ENCODE data around the gene PPP2R5C. TPM values are rescaled to one million over a fixed set of nuclear protein-coding genes. Genes with fewer than 3 reads are reported as not detected.

PPP2R5C gene
- total RNA-seq, 1 experiment from 2014 or later = 80.3 TPM

GRCh38 chr14:101733211-101733610, 28.3 kb upstream of the PPP2R5C start:
- in situ Hi-C loops (cut with HindIII; ENCODE audit: low pct_unique_long_range_greater_than_20kb, low sequenced_read_pairs) (no loop called here), intact Hi-C loops (cut with micrococcal nuclease; ENCODE audit: unreplicated experiment) (no loop called here)
- H3K36me3 ChIP-seq (ENCODE audit: control insufficient read depth, insufficient read depth, low read length) = no peaks in the 10 kb centered on the region
- H3K27me3 ChIP-seq (ENCODE audit: control insufficient read depth, insufficient read depth, low read length) = no peaks in the 10 kb centered on the region
- no peak overlapping the region for H3K27ac ChIP-seq (ENCODE audit: low read length)
- BruUV-seq (replicated peaks) = no TSS peak
- H3K9me3 ChIP-seq (ENCODE audit: control insufficient read depth, insufficient read depth, low read depth, low read length) = no peaks in the 10 kb centered on the region
- no peak for DNase-seq (ENCODE audit: low read depth, low spot score)
- TF ChIP-seq POLR2AphosphoS5 (IDR thresholded peaks at IDR 0.05; ENCODE audit: low read depth, low read length) (no peak), CTCF (IDR thresholded peaks at IDR 0.05) (no peak), TCF7L2 (IDR thresholded peaks at IDR 0.05; ENCODE audit: low read depth, low read length) (no peak), REST (IDR thresholded peaks at IDR 0.05; ENCODE audit: insufficient read depth in 1 of 2, low read depth in 2 of 2, low read length in 1 of 2) (no peak), SIN3A (IDR thresholded peaks at IDR 0.05; ENCODE audit: borderline replicate concordance, insufficient read depth, low read depth, low read length) (no peak)
- POLR2A ChIA-PET = interaction anchor here (0.6 kb wide), 1 partner anchor 27 kb away, joined by 3 read pairs; no protein-coding TSS in a partner anchor
- H3K4me3 ChIP-seq (ENCODE audit: low read depth in 2 of 2, low read length in 2 of 2) = no peak overlapping the region
- ATAC-seq = no peak
- peaks cover 7% of the 10 kb centered on the region for H3K4me1 ChIP-seq (ENCODE audit: control insufficient read depth, insufficient read depth, low read length)
- CTCF ChIA-PET = no interaction called here

- H3K27ac ChIP-seq (ENCODE audit: low read length) = no peak overlapping the region
- ATAC-seq (no peak), DNase-seq (ENCODE audit: low read depth, low spot score) (no peak)
- H3K4me1 ChIP-seq (ENCODE audit: control insufficient read depth, insufficient read depth, low read length) = peaks cover 7% of the 10 kb centered on the region
- no TSS peak for BruUV-seq (replicated peaks)
- intact Hi-C loops (cut with micrococcal nuclease; ENCODE audit: unreplicated experiment) = no loop called here
- H3K4me3 ChIP-seq (ENCODE audit: low read depth in 2 of 2, low read length in 2 of 2) = no peak overlapping the region
- H3K27me3 ChIP-seq (ENCODE audit: control insufficient read depth, insufficient read depth, low read length) = no peaks in the 10 kb centered on the region
- in situ Hi-C loops (cut with HindIII; ENCODE audit: low pct_unique_long_range_greater_than_20kb, low sequenced_read_pairs) = no loop called here
- CTCF ChIA-PET = no interaction called here
- no peak for TF ChIP-seq CTCF (IDR thresholded peaks at IDR 0.05)
- no peak for TF ChIP-seq SIN3A (IDR thresholded peaks at IDR 0.05; ENCODE audit: borderline replicate concordance, insufficient read depth, low read depth, low read length)
- TF ChIP-seq REST (IDR thresholded peaks at IDR 0.05; ENCODE audit: insufficient read depth in 1 of 2, low read depth in 2 of 2, low read length in 1 of 2) = no peak
- no peak for TF ChIP-seq TCF7L2 (IDR thresholded peaks at IDR 0.05; ENCODE audit: low read depth, low read length)
- no peak for TF ChIP-seq POLR2AphosphoS5 (IDR thresholded peaks at IDR 0.05; ENCODE audit: low read depth, low read length)
- no peaks in the 10 kb centered on the region for H3K9me3 ChIP-seq (ENCODE audit: control insufficient read depth, insufficient read depth, low read depth, low read length)
- POLR2A ChIA-PET = no interaction called here
- H3K36me3 ChIP-seq (ENCODE audit: control insufficient read depth, insufficient read depth, low read length) = no peaks in the 10 kb centered on the region
Observed at GRCh38 chr14:101734246-101734847, 27.2 kb upstream of the PPP2R5C start.
